ENCODE data around the gene FYCO1.

Gene FYCO1

DNA sequence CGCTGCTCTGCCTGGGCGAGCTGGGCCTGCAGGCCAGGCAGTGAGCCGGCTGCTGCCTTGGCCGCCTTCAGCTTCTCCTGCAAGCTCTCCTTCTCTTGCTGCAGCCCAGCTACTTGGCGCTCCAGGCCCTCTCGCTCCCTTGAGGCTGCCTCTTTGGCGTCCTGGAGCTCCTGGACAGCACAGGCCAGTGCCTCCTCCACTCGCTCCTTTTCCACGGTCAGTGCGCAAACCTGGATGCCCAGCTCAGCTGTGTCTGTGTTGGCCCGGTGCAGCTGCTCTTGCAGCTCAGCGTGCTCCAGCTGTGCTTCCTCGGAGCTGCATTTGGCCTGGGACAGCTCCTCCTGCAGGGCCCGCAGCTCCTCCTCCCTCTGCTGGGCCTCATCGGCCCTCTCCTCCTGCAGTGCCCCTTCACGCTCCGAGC is 29.2 kb downstream of the FYCO1 start:
- H3K4me1 ChIP-seq (ENCODE audit: control insufficient read depth in 2 of 2, insufficient read depth in 1 of 2, low read depth in 1 of 2, low read length in 2 of 2), result peaks cover 0 to 4% of the 10 kb centered on the region in 2 donors
- peak overlapping the region; percentile 55 for H3K18ac ChIP-seq (ENCODE audit: low read length)
- H2BK15ac ChIP-seq (ENCODE audit: low read length), result no peak overlapping the region
- no peak overlapping the region for H2BK12ac ChIP-seq (ENCODE audit: low read length)
- H3K9ac ChIP-seq (ENCODE audit: low read depth, low read length, poor library complexity), result no peak overlapping the region
- H4K91ac ChIP-seq (ENCODE audit: low read depth, low read length, poor library complexity), result no peak overlapping the region
- no peak overlapping the region for H4K8ac ChIP-seq (ENCODE audit: low read depth, low read length)
- no peaks in the 10 kb centered on the region for H3K9me3 ChIP-seq (replicated peaks in 1 of 2; ENCODE audit: control insufficient read depth in 2 of 2, insufficient read depth in 1 of 2, low read depth in 1 of 2, low read length in 2 of 2)
- H3K27me3 ChIP-seq (ENCODE audit: control insufficient read depth in 3 of 3, insufficient read depth in 3 of 3, low read depth in 1 of 3, low read length in 3 of 3), result no peaks in the 10 kb centered on the region
- H3K4me3 ChIP-seq (ENCODE audit: low read length in 2 of 2), result no peak overlapping the region
- no peak overlapping the region for H2AFZ ChIP-seq (ENCODE audit: low read length)
- DNase-seq (ENCODE audit: low spot score), result no peak
- H3K4ac ChIP-seq (ENCODE audit: low read length), result no peak overlapping the region
- peaks cover 60 to 95% of the 10 kb centered on the region in 2 donors for H3K36me3 ChIP-seq (replicated peaks in 1 of 2; ENCODE audit: control insufficient read depth in 2 of 2, insufficient read depth in 2 of 2, low read length in 2 of 2)
- no peak overlapping the region for H3K27ac ChIP-seq (replicated peaks; ENCODE audit: low read length)
- no peaks in the 10 kb centered on the region for H3K79me1 ChIP-seq (ENCODE audit: low read depth, low read length)
- H3K23ac ChIP-seq (ENCODE audit: low read depth, low read length, poor library complexity), result peak overlapping the region; percentile 23
- peak overlapping the region; percentile 31 for H2BK5ac ChIP-seq (ENCODE audit: low read length)
- no peak overlapping the region for H2BK120ac ChIP-seq (ENCODE audit: low read depth, low read length)
- no peak overlapping the region for H3K4me2 ChIP-seq (ENCODE audit: insufficient read depth, low read length, poor library complexity, severe bottlenecking)
- no peak overlapping the region for H3K14ac ChIP-seq (ENCODE audit: low read length)
- no CpG with 5 or more reads among the region's 17 CpGs for WGBS, 2 donors (ENCODE audit: extremely low coverage in 2 of 2, insufficient read length in 2 of 2, insufficient replicate concordance in 1 of 2)
- no peak overlapping the region for H2AK5ac ChIP-seq (ENCODE audit: low read depth, low read length)

DNA sequence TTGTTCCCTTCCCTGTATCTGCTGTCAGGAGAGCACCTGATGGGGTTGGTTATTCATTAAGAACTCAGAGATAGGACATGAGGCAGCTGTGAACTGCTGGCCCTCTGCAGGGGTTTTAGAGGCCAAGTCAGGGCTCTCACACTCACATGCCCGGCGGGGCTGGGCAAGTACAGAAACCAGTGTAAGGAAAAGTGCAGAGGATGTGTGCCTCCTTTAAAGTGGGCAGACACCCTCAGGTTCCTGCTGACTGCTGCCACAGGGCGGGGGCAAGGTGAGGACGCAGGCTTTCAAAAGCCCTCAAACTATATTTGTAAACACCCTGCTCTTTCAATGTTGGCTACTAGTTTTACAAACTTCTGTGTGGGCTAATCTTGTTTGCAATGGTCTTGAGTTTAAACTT is 30.0 kb downstream of the FYCO1 start:
- WGBS, 2 donors (ENCODE audit: extremely low coverage in 2 of 2, insufficient read length in 2 of 2, insufficient replicate concordance in 1 of 2), result no CpG with 5 or more reads among the region's 4 CpGs

DNA sequence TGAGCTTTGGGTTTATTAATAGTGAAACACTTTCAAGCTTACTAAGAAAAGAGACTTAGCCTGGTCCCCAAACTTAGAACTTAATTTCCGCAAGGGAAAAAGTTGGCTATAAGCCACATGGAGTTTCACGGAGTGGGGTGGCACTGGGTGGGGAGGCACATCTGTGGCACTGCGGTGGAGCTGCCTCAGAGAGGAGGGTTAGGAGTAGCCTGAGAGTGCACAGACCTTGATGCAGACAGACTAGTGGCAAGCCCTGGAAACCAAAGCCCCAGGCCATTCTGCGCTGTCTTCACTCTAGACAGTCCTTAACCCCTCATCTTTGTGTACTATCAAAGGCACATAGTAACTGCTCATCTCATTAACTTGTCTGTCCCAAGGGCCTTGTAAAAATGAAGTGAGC is 30.4 kb downstream of the FYCO1 start:
- Histone ChIP-seq H3K23ac (ENCODE audit: low read depth, low read length, poor library complexity) (no peak overlapping the region), H2BK12ac (ENCODE audit: low read length) (no peak overlapping the region), H2AFZ (ENCODE audit: low read length) (no peak overlapping the region), H3K4me1 (ENCODE audit: control insufficient read depth in 2 of 2, insufficient read depth in 1 of 2, low read depth in 1 of 2, low read length in 2 of 2) (peaks cover 0 to 4% of the 10 kb centered on the region in 2 donors), H3K79me1 (ENCODE audit: low read depth, low read length) (no peaks in the 10 kb centered on the region), H4K8ac (ENCODE audit: low read depth, low read length) (no peak overlapping the region), H3K9me3 (replicated peaks in 1 of 2; ENCODE audit: control insufficient read depth in 2 of 2, insufficient read depth in 1 of 2, low read depth in 1 of 2, low read length in 2 of 2) (no peaks in the 10 kb centered on the region), H3K4me2 (ENCODE audit: insufficient read depth, low read length, poor library complexity, severe bottlenecking) (no peak overlapping the region), H2BK120ac (ENCODE audit: low read depth, low read length) (no peak overlapping the region), H2BK5ac (ENCODE audit: low read length) (no peak overlapping the region), H2AK5ac (ENCODE audit: low read depth, low read length) (no peak overlapping the region), H3K9ac (ENCODE audit: low read depth, low read length, poor library complexity) (no peak overlapping the region), H2BK15ac (ENCODE audit: low read length) (no peak overlapping the region), H3K27ac (replicated peaks; ENCODE audit: low read length) (no peak overlapping the region), H3K27me3 (ENCODE audit: control insufficient read depth in 3 of 3, insufficient read depth in 3 of 3, low read depth in 1 of 3, low read length in 3 of 3) (no peaks in the 10 kb centered on the region), H3K36me3 (replicated peaks in 1 of 2; ENCODE audit: control insufficient read depth in 2 of 2, insufficient read depth in 2 of 2, low read length in 2 of 2) (peaks cover 67 to 99% of the 10 kb centered on the region in 2 donors), H4K91ac (ENCODE audit: low read depth, low read length, poor library complexity) (no peak overlapping the region), H3K4ac (ENCODE audit: low read length) (no peak overlapping the region), H3K18ac (ENCODE audit: low read length) (no peak overlapping the region), H3K4me3 (ENCODE audit: low read length in 2 of 2) (peak overlapping the region in 1 of 2 donors; percentile 28), H3K14ac (ENCODE audit: low read length) (no peak overlapping the region)
- no peak for DNase-seq (ENCODE audit: low spot score)
- no CpG with 5 or more reads among the region's 4 CpGs for WGBS, 2 donors (ENCODE audit: extremely low coverage in 2 of 2, insufficient read length in 2 of 2, insufficient replicate concordance in 1 of 2)

More for the DNA sequence above, 30.0 kb downstream of the FYCO1 start:
- Histone ChIP-seq H3K18ac (ENCODE audit: low read length) (no peak overlapping the region), H3K4ac (ENCODE audit: low read length) (no peak overlapping the region), H3K36me3 (replicated peaks in 1 of 2; ENCODE audit: control insufficient read depth in 2 of 2, insufficient read depth in 2 of 2, low read length in 2 of 2) (peaks cover 64 to 97% of the 10 kb centered on the region in 2 donors), H2BK12ac (ENCODE audit: low read length) (no peak overlapping the region), H3K4me1 (ENCODE audit: control insufficient read depth in 2 of 2, insufficient read depth in 1 of 2, low read depth in 1 of 2, low read length in 2 of 2) (peaks cover 0 to 4% of the 10 kb centered on the region in 2 donors), H2BK15ac (ENCODE audit: low read length) (no peak overlapping the region), H3K4me2 (ENCODE audit: insufficient read depth, low read length, poor library complexity, severe bottlenecking) (no peak overlapping the region), H2AK5ac (ENCODE audit: low read depth, low read length) (no peak overlapping the region), H3K9ac (ENCODE audit: low read depth, low read length, poor library complexity) (no peak overlapping the region), H3K9me3 (replicated peaks in 1 of 2; ENCODE audit: control insufficient read depth in 2 of 2, insufficient read depth in 1 of 2, low read depth in 1 of 2, low read length in 2 of 2) (no peaks in the 10 kb centered on the region), H2BK120ac (ENCODE audit: low read depth, low read length) (no peak overlapping the region), H3K27me3 (ENCODE audit: control insufficient read depth in 3 of 3, insufficient read depth in 3 of 3, low read depth in 1 of 3, low read length in 3 of 3) (no peaks in the 10 kb centered on the region), H2AFZ (ENCODE audit: low read length) (no peak overlapping the region), H4K91ac (ENCODE audit: low read depth, low read length, poor library complexity) (no peak overlapping the region), H3K23ac (ENCODE audit: low read depth, low read length, poor library complexity) (no peak overlapping the region), H3K27ac (replicated peaks; ENCODE audit: low read length) (no peak overlapping the region), H3K4me3 (ENCODE audit: low read length in 2 of 2) (no peak overlapping the region), H3K14ac (ENCODE audit: low read length) (no peak overlapping the region), H2BK5ac (ENCODE audit: low read length) (no peak overlapping the region), H3K79me1 (ENCODE audit: low read depth, low read length) (no peaks in the 10 kb centered on the region), H4K8ac (ENCODE audit: low read depth, low read length) (no peak overlapping the region)
- no peak for DNase-seq (ENCODE audit: low spot score)

DNA sequence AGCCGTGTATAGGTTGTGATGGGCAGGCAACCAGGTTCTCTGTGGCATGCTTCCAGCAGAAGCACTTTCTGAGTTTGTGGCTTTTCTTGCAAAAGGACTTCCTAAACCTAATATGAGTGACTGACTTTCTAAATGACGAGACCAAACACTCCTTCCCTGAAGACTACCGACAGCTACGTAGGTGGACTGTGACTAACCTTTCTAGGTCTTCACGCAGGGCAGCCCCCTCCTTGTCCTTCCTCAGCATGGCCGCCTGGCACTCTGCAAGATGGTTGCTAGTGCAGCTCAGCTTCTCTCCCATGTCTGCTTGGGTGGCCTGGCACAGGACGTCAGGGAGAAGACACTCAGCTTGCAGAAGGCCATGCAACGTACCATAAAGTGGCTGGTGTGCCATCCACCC is 31.5 kb downstream of the FYCO1 start:
- Histone ChIP-seq H3K18ac (ENCODE audit: low read length) (no peak overlapping the region), H3K4me1 (ENCODE audit: control insufficient read depth in 2 of 2, insufficient read depth in 1 of 2, low read depth in 1 of 2, low read length in 2 of 2) (peaks cover 0 to 4% of the 10 kb centered on the region in 2 donors), H3K4me3 (ENCODE audit: low read length in 2 of 2) (no peak overlapping the region), H3K9ac (ENCODE audit: low read depth, low read length, poor library complexity) (peak overlapping the region; percentile 50), H2BK15ac (ENCODE audit: low read length) (no peak overlapping the region), H2BK12ac (ENCODE audit: low read length) (no peak overlapping the region), H3K27me3 (ENCODE audit: control insufficient read depth in 3 of 3, insufficient read depth in 3 of 3, low read depth in 1 of 3, low read length in 3 of 3) (no peaks in the 10 kb centered on the region), H3K4ac (ENCODE audit: low read length) (no peak overlapping the region), H4K91ac (ENCODE audit: low read depth, low read length, poor library complexity) (no peak overlapping the region), H3K14ac (ENCODE audit: low read length) (peak overlapping the region; percentile 43), H3K23ac (ENCODE audit: low read depth, low read length, poor library complexity) (peak overlapping the region; percentile 57), H2BK5ac (ENCODE audit: low read length) (no peak overlapping the region), H2AFZ (ENCODE audit: low read length) (no peak overlapping the region), H3K36me3 (replicated peaks in 1 of 2; ENCODE audit: control insufficient read depth in 2 of 2, insufficient read depth in 2 of 2, low read length in 2 of 2) (peaks cover 75 to 99% of the 10 kb centered on the region in 2 donors), H2AK5ac (ENCODE audit: low read depth, low read length) (no peak overlapping the region), H4K8ac (ENCODE audit: low read depth, low read length) (no peak overlapping the region), H3K4me2 (ENCODE audit: insufficient read depth, low read length, poor library complexity, severe bottlenecking) (no peak overlapping the region), H3K79me1 (ENCODE audit: low read depth, low read length) (no peaks in the 10 kb centered on the region), H2BK120ac (ENCODE audit: low read depth, low read length) (no peak overlapping the region), H3K27ac (replicated peaks; ENCODE audit: low read length) (no peak overlapping the region), H3K9me3 (replicated peaks in 1 of 2; ENCODE audit: control insufficient read depth in 2 of 2, insufficient read depth in 1 of 2, low read depth in 1 of 2, low read length in 2 of 2) (no peaks in the 10 kb centered on the region)
- no CpG with 5 or more reads among the region's 8 CpGs for WGBS, 2 donors (ENCODE audit: extremely low coverage in 2 of 2, insufficient read length in 2 of 2, insufficient replicate concordance in 1 of 2)
- no peak for DNase-seq (ENCODE audit: low spot score)

All from neuronal stem cell (in vitro differentiated cells).